Neural crest cell (in vitro differentiated cells): ENCODE results near the gene SMIM13. TPM values are rescaled to one million over a fixed set of nuclear protein-coding genes. Genes with fewer than 3 reads are reported as not detected.

Experiments used
- DNase-seq: peaks from one replicate; pipeline ENCODE4 v3.0.0; 2021; ENCODE audit warnings: low read depth, mixed read lengths, low spot score
- H3K27ac Mint-ChIP-seq: one replicate; pipeline ENCODE4 v1.8.0; 2021; ENCODE audit warnings: mild to moderate bottlenecking, mixed read lengths; ENCODE audit not compliant: unreplicated experiment
- H3K27me3 Mint-ChIP-seq: 2 replicates; pipeline ENCODE4 v1.8.0; 2021; ENCODE audit warnings: low read depth, mild to moderate bottlenecking, mixed read lengths
- H3K36me3 Mint-ChIP-seq: 2 replicates; pipeline ENCODE4 v1.8.0; 2021; ENCODE audit warnings: low read depth, mild to moderate bottlenecking, mixed read lengths
- H3K4me1 Mint-ChIP-seq: 2 replicates; pipeline ENCODE4 v1.8.0; 2021; ENCODE audit warnings: mixed read lengths
- H3K4me3 Mint-ChIP-seq: one replicate; pipeline ENCODE4 v1.8.0; 2021; ENCODE audit warnings: mild to moderate bottlenecking, mixed read lengths
- H3K9me3 Mint-ChIP-seq: 2 replicates; pipeline ENCODE4 v1.8.0; 2021; ENCODE audit warnings: mixed read lengths
- long read RNA-seq: library from polyadenylated mRNA; unstranded; transcript quantifications from one replicate; pipeline ENCODE4 v2.0.0, GENCODE V29; 2020
- total RNA-seq: library from RNA; stranded (reverse); gene quantifications from 2 replicates; pipeline ENCODE4 v1.2.1, GENCODE V29; 2021
- TF ChIP-seq, protein P1 (sequence below): fragments of 200-600 bp; sonication (generic); conservative IDR thresholded peaks from 2 replicates; pipeline ENCODE4 v1.5.0; 2021; ENCODE audit warnings: antibody characterized with exemption, mild to moderate bottlenecking

SMIM13 gene
- total RNA-seq = 12.3 and 13.3 TPM in 2 replicates
- long read RNA-seq = 0 reads

DNA sequence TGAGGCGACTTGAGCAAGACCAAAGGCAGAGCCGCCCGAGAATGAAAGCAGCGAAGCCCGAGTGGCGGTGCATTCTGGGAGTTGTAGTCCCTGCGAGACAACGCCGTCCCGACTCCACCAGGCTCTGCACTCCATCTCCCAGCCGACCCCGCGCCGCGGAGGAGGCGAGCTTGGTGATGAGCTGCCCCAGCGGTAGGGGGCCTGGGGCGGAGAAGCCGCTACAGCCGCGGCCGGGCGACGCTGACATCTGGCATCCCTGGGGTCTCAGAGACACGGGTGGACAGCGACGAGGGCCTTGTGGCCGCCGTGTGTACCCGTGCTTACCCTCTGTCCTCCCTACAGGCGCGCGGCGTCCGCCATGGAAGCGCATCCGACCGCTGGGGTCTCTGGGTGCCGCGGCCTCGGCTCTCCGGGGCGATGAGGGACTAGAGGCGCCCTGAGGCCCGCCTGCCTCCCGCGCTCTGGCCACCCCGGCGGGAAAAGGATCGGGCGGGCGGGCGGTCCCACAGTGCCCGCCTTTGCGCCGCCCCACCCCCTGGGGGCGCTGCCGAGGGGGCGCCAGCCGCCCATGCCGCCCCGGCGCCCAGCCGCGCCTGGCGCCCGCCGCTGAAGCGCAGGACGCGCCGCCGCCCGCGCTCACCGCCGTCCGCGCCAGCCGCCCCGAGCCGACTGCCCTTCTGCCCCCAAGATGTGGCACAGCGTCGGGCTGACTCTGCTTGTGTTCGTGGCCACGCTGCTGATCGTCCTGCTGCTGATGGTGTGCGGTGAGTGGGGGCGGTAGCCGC, at the start of gene SMIM13:
TSS of gene SMIM13 (plus strand) at position 209 of the 785 bp plus-strand sequence. CDS start at position 689, 480 bp downstream.
- no peaks in the 10 kb centered on the region for H3K9me3 Mint-ChIP-seq
- peak within 1 kb of the TSS; percentile 97 for H3K27ac Mint-ChIP-seq
- H3K4me1 Mint-ChIP-seq = peaks cover 30% of the 10 kb centered on the region
- peaks cover 3% of the 10 kb centered on the region for H3K36me3 Mint-ChIP-seq
- TF ChIP-seq, protein P1, sequence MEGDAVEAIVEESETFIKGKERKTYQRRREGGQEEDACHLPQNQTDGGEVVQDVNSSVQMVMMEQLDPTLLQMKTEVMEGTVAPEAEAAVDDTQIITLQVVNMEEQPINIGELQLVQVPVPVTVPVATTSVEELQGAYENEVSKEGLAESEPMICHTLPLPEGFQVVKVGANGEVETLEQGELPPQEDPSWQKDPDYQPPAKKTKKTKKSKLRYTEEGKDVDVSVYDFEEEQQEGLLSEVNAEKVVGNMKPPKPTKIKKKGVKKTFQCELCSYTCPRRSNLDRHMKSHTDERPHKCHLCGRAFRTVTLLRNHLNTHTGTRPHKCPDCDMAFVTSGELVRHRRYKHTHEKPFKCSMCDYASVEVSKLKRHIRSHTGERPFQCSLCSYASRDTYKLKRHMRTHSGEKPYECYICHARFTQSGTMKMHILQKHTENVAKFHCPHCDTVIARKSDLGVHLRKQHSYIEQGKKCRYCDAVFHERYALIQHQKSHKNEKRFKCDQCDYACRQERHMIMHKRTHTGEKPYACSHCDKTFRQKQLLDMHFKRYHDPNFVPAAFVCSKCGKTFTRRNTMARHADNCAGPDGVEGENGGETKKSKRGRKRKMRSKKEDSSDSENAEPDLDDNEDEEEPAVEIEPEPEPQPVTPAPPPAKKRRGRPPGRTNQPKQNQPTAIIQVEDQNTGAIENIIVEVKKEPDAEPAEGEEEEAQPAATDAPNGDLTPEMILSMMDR = peak; percentile 69
- H3K4me3 Mint-ChIP-seq = peak within 1 kb of the TSS; percentile 96
- DNase-seq = peak; percentile 95
- no peaks in the 10 kb centered on the region for H3K27me3 Mint-ChIP-seq

DNA sequence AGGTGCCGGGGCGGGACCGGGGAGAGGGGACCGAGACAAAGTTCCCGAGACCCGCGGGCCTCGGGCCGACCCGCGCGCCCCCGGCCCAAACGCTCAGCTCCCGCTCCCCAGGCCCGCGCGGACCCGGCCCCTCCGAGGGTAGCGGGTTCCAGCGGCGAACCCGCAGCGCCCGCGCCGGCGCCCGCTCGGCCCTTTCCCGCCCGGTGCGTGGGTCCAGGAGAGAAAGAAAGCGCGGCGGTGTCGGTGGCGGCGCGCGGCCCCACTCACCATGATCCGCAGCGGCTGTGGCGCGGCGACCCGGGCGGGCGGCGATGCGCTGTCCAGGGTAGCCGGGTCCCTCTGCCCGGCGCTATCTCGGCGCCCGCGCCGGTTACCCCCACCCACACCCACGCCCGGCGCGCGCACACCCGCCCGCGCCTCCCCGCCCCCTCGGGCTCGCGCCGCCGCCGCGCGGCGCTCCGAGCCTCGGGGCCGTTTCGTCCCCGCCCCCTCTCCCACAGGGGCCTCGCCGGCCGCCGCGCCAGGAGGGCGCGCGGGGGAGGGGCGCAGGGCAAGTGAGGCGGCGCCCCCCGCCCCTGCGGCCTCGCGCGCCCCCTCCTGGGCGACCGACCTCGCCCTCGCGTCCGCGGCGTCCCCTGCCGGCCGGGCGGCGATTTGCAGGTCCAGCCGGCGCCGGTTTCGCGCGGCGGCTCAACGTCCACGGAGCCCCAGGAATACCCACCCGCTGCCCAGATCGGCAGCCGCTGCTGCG, 49.5 kb upstream of the SMIM13 start, which contains the start of gene ELOVL2:
TSS of gene ELOVL2 (minus strand) at position 345 of the 751 bp plus-strand sequence. CDS start at position 270, 75 bp downstream.
- H3K27me3 Mint-ChIP-seq = peaks cover 69% of the 10 kb centered on the region
- H3K36me3 Mint-ChIP-seq = no peaks in the 10 kb centered on the region
- H3K4me3 Mint-ChIP-seq = peak within 1 kb of the TSS; percentile 89
- TF ChIP-seq, protein P1 = peak; percentile 87
- no peak within 1 kb of the TSS for H3K27ac Mint-ChIP-seq
- H3K4me1 Mint-ChIP-seq = peaks cover 8% of the 10 kb centered on the region
- DNase-seq = peak; percentile 66
- H3K9me3 Mint-ChIP-seq = no peaks in the 10 kb centered on the region

DNA sequence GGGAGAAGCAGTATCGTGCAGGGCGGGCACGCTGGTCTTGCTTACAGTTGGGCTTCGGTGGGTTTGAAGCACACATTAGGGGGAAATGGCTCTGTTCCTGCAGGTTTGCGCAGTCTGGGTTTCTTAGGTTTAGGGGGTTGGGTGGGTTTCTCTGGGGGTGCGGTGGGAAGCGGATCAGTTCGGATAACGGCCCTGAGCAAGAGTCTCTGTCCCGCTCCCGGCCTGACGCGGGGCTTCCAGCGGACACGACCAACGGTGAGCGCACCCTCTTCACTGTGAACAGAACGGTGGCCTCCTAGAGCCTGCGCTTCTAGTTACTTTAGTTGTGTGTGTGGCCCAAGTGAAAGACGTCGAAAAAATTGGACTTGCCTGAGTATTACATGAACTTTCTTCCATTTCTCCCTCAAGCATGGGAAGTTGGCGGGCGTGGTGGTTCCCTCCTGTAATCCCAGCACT, 48.9 kb upstream of the SMIM13 start:
- H3K4me3 Mint-ChIP-seq = peak overlapping the region; percentile 89
- peaks cover 8% of the 10 kb centered on the region for H3K4me1 Mint-ChIP-seq
- no peaks in the 10 kb centered on the region for H3K36me3 Mint-ChIP-seq
- H3K27me3 Mint-ChIP-seq = peaks cover 66% of the 10 kb centered on the region
- no peaks in the 10 kb centered on the region for H3K9me3 Mint-ChIP-seq
- no peak overlapping the region for H3K27ac Mint-ChIP-seq
- no peak for DNase-seq
- TF ChIP-seq, protein P1 = no peak

DNA sequence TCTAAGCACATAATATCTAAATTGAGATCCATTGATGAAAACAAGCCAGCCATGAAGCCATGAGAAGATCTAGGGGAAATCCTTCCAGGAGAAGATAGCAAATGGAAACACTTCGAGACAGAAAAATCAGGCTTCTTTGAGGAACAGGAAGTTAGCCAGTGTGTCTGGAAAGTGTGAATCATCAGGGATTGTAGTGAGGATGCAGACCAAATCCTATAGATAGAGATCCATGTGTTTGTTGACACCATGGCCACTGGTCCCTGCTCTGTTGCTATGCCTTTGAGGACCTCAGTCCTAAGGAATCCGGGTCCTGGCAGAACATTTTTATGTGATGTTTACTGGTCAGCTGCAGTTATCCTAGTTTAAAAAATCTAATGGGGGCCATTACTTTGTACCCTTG, 42.9 kb upstream of the SMIM13 start:
- H3K27ac Mint-ChIP-seq = no peak overlapping the region
- peaks cover 5% of the 10 kb centered on the region for H3K4me1 Mint-ChIP-seq
- peaks cover 19% of the 10 kb centered on the region for H3K27me3 Mint-ChIP-seq
- no peak for DNase-seq
- H3K4me3 Mint-ChIP-seq = no peak overlapping the region
- H3K9me3 Mint-ChIP-seq = no peaks in the 10 kb centered on the region
- H3K36me3 Mint-ChIP-seq = no peaks in the 10 kb centered on the region
- TF ChIP-seq, protein P1 = no peak

DNA sequence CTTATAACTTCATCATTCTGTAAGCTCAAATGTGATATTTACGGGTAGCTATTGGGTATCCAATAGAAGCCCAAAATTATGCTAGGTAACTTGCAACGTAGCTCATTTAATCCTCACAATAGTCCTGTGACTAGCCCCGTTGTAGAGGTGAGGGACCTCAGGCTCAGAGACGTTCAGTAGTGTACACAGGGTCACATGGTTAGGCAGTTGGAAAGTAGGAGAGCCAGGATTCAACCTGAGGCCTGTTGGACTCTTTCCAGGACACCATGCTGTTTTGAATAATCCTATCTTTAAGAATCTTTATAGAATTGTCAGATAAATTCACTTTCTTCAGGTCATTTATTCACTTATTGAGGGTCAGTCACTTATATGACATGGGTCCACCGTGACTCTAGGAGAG, 40.3 kb upstream of the SMIM13 start:
- DNase-seq = no peak
- no peaks in the 10 kb centered on the region for H3K36me3 Mint-ChIP-seq
- no peak overlapping the region for H3K27ac Mint-ChIP-seq

More for the DNA sequence above, 40.3 kb upstream of the SMIM13 start:
- TF ChIP-seq, protein P1 = no peak
- no peak overlapping the region for H3K4me3 Mint-ChIP-seq
- H3K9me3 Mint-ChIP-seq = no peaks in the 10 kb centered on the region
- peaks cover 5% of the 10 kb centered on the region for H3K4me1 Mint-ChIP-seq
- H3K27me3 Mint-ChIP-seq = no peaks in the 10 kb centered on the region
